Heart right ventricle (tissue), 16 donors: ENCODE data around the gene ABCB6. TPM values are rescaled to one million over a fixed set of nuclear protein-coding genes. Genes with fewer than 3 reads are reported as not detected.
A peak's percentile ranks its signal among the peaks of the same experiment; 100 is the strongest.

Source experiments
- ATAC-seq, 8 donors: fragments of 200-7000 bp; cut with Tn5 transposase; one replicate each; pipeline ENCODE4 v1.9.1; 2020; ENCODE audit warnings: mild to moderate bottlenecking in 8 of 8, moderate library complexity in 8 of 8, moderate number of reproducible peaks in 1 of 8
- DNase-seq, 2 donors: peaks; one replicate each; pipeline ENCODE4 v3.0.0-alpha.2; 2020
- H3K27ac ChIP-seq, 10 donors: fragments of 200-600 bp; sonication (generic) in 2 of 10; one replicate each; pipeline versions ENCODE4 v1.5.0 to v1.8.0; 2020 to 2022; ENCODE audit warnings: mild to moderate bottlenecking in 3 of 10
- H3K27me3 ChIP-seq, 7 donors: fragments of 200-600 bp; one replicate each; pipeline ENCODE4 v1.8.0; 2021 to 2022; ENCODE audit warnings: mild to moderate bottlenecking in 2 of 7
- H3K36me3 ChIP-seq, 9 donors: fragments of 200-600 bp; sonication (generic) in 1 of 9; one replicate each; pipeline versions ENCODE4 v1.5.0 to v1.8.0; 2020 to 2022; ENCODE audit warnings: mild to moderate bottlenecking in 2 of 9
- H3K4me1 ChIP-seq, 9 donors: fragments of 200-600 bp; sonication (generic) in 1 of 9; one replicate each; pipeline versions ENCODE4 v1.5.0 to v1.8.0; 2020 to 2022; ENCODE audit warnings: mild to moderate bottlenecking in 4 of 9
- H3K4me3 ChIP-seq, 10 donors: fragments of 200-600 bp; sonication (generic) in 2 of 10; one replicate each; pipeline versions ENCODE4 v1.5.0 to v1.8.0; 2020 to 2022; ENCODE audit warnings: mild to moderate bottlenecking in 7 of 10, moderate library complexity in 2 of 10
- H3K9me3 ChIP-seq, 11 donors: fragments of 200-600 bp in 10 of 11; sonication (generic) in 2 of 11; one replicate each; pipeline versions ENCODE4 v1.5.0 to v1.8.0; 2013 to 2022; ENCODE audit warnings: mild to moderate bottlenecking in 2 of 11, control low read depth in 1 of 11, moderate library complexity in 1 of 11
- CTCF ChIP-seq, 9 donors: fragments of 200-600 bp; sonication (generic) in 2 of 9; IDR thresholded peaks; one replicate each; pipeline versions ENCODE4 v1.5.0 to v1.8.0; 2021 to 2022; ENCODE audit warnings: antibody characterized with exemption in 9 of 9, mild to moderate bottlenecking in 5 of 9, moderate library complexity in 1 of 9
- WGBS, 2 donors: extraction: QIAGEN DNeasy Blood & Tissue Kit; methylation state at CpG; one replicate each; pipeline ENCODE4 v1.1.7; 2013; ENCODE audit warnings: inconsistent platforms in 1 of 2; 5-methylcytosine and 5-hydroxymethylcytosine counted together
- intact Hi-C, 10 donors: fragments of 100-400 bp; cut with DNase I; formaldehyde crosslinking; loops; one replicate each; pipeline versions ENCODE4 v1.11.1 to v1.14.2; 2022
- long read RNA-seq, 3 donors: library from polyadenylated mRNA; unstranded; transcript quantifications; one replicate each; pipeline ENCODE4 v2.0.0, GENCODE V29; 2020 to 2021
- polyA plus RNA-seq, 2 donors: library from polyadenylated mRNA; stranded (reverse); fragments of 200-250 nt; gene quantifications; one replicate each; pipeline ENCODE4 v1.2.3, GENCODE V29; 2013
- total RNA-seq, 10 donors: library from RNA; stranded (reverse); fragmentation: NEBNext Ultra II Directional in 3 of 10; extraction: Animal tissue kit (Norgen Biotek cat#: 25700) in 3 of 10; gene quantifications; one replicate each; pipeline versions ENCODE4 v1.2.1 to v1.2.4, GENCODE V29; 2021 to 2023
- donor health status: Arrhythmogenic right ventricular cardiomyopathy.
- donor health status: ischemic (EF 13 %, LVEDD 7.1; RV severe dilation, severe dysfunction).
- donor health status: healthy with polysubstance abuse.
- donor health status: DM: no; HTN: yes; CAD: no.
- donor health status: DM: no; HTN: no; CAD: no.
- donor health status: ischemic (EF 25% LVEDD 6.9; RV normal size, moderate dysfunction).
- donor health status: ischemic (EF 25% LVEDD 5.7; RV mildly dilated, moderate dysfunction).
- donor health status: healthy.
- donor health status: DM: yes; HTN: yes; CAD: no.
- donor health status: Ischemic cardiomyopathy.
- donor health status: ischemic (EF 35%, LVEDD 5.7; RV mildly dilated, moderate dysfunction).
- donor health status: nonischemic (EF 11% LVEDD 7.7; RV severe dilation, severe dysfunction).
- donor health status: DM: yes; HTN: yes; CAD: no.
- donor health status: PGD.
- donor health status: ischemic (EF 29% LVEDD 5.4; RV normal size, mild dysfunction).
- donor health status: nonischemic (EF 23%, LVEDD 6.1; RV moderate dilation, normal function).

ABCB6 gene
- total RNA-seq (10 to 100 TPM in 9 of 10 donors, 1 to 10 TPM in 1; 9.8 to 31.0 (median 14.8) TPM), polyA plus RNA-seq (10 to 100 TPM; 31.0 to 34.0 TPM)
- long read RNA-seq, donor 1, transcript ABCB6-201 (19 exons, 3,045 nt) = major isoform, 139 of 164 reads
- long read RNA-seq, donor 1, partial matches to known transcripts = 7 of 164 reads
- long read RNA-seq, donor 1, other reads (novel, unspliced or antisense) = 15 of 164 reads
- long read RNA-seq, donor 2, transcript ABCB6-201 (19 exons, 3,045 nt) = major isoform, 84 of 106 reads
- long read RNA-seq, donor 2, partial matches to known transcripts = 6 of 106 reads
- long read RNA-seq, donor 2, other reads (novel, unspliced or antisense) = 12 of 106 reads
- long read RNA-seq, donor 3, transcript ABCB6-201 (19 exons, 3,045 nt) = major isoform, 140 of 165 reads
- long read RNA-seq, donor 3, transcript ABCB6-202 (18 exons, 2,878 nt) = minor isoform, 5 of 165 reads
- long read RNA-seq, donor 3, partial matches to known transcripts = 11 of 165 reads
- long read RNA-seq, donor 3, other reads (novel, unspliced or antisense) = 9 of 165 reads

DNA sequence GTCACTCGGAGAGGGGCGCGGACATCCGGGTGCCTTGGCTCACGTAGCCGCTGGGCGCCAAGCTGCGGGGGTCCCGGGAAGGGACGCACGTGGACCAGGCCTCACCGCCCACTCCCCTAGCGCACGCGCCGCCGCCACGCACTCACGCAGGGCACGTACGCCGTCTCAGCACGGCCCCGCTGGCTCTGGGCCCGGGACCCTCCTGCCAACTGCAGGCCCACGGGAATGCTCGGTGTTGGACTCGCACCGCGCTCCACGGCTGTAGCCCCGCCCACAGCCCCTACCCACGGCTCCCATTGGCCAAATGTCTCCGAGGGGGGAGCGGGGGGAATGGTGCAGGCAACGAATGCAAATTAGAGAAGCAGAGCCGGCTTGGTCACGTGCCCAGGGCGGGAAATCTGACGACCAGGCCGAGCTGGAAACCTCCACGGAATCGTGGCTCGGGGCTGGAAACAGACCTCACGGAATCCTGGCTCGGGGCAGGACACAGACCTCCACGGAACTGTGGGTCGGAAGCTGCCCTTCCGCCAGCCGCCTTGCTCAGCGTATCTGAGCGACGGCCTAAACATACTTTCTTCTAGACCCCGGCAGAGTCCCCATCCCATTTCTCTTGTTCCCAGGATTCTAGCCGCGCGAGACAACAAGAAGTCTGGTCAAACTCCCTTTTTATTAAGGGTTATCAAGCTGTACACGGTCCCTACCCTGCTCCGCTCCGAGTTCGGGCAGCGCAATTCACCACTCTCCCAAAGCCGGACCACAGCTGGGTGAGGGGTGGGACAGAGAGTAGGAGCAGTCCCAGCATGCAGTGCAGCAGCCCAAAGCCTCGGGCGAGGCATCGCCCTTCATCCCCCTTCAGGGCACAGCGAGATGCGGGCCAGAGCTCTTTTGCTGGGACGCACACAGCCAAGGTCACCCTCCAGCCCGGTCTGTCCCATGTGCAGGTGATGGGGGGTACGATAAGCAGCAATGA lies at the start of gene ABCB6:
ABCB6 (minus strand) TSS at position 227 of the 970 bp plus-strand sequence. CDS start 285 bp downstream, outside the sequence.
- Histone ChIP-seq H3K4me3 (peak within 1 kb of the TSS; percentile 30 to 75 (median 64)), H3K36me3 (peaks cover 2 to 72% (median 43%) of the 10 kb centered on the region in 9 donors), H3K27ac (peak within 1 kb of the TSS; percentile 72 to 95 (median 90)), H3K9me3 (no peaks in the 10 kb centered on the region), H3K4me1 (peaks cover 12 to 40% (median 34%) of the 10 kb centered on the region in 9 donors), H3K27me3 (no peaks in the 10 kb centered on the region)
- TF ChIP-seq CTCF (IDR thresholded peaks at IDR 0.05) = no peak
- peak; percentile 97 to 98 for DNase-seq
- WGBS, 2 donors = 4 to 5% methylated on average over 67 to 71 of the region's 71 CpGs
- intact Hi-C loops = loop anchor here in 5 of 10 donors (1.0 to 5.0 kb wide), 5 partner anchors 13 to 62 kb away; partner anchors contain the start of genes CNPPD1 (in 3 of the 5), RETREG2 (in 2 of the 5), NHEJ1 (in 1 of the 5) and ZFAND2B (in 1 of the 5)
- peak; percentile 90 to 93 (median 92) for ATAC-seq

GRCh38 chr2:219268294-219268693 lies 49.5 kb upstream of the ABCB6 start:
- no peak for TF ChIP-seq CTCF (IDR thresholded peaks at IDR 0.05)
- intact Hi-C loops = no loop called here
- no peak for DNase-seq
- Histone ChIP-seq H3K4me1 (peaks cover 0 to 15% (median 0%) of the 10 kb centered on the region in 9 donors), H3K4me3 (no peak overlapping the region), H3K27me3 (no peaks in the 10 kb centered on the region), H3K27ac (no peak overlapping the region), H3K36me3 (no peaks in the 10 kb centered on the region), H3K9me3 (no peaks in the 10 kb centered on the region)
- 80 to 87% methylated on average over 2 of the region's 2 CpGs for WGBS, 2 donors
- ATAC-seq = no peak

DNA sequence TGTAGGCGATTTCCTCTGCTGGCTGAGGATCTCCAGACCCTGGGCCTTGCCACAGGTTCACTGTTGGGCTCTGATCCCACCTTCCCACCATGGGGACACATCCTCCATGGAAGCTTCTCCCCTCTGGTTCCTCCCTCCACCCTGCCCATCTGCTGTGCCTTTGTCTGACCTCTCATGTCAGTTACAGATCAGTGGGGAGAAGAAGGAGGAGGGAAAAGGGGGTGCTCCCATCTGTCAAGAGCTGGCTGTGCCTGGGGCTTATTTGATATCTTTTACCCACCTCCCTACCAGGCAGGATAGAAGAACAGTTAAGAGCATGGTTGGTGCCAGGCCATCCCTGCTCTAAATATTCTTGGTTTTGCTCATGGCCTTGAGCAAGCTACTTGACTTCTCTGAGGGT lies 48.1 kb upstream of the ABCB6 start:
- Histone ChIP-seq H3K4me1 (peaks cover 0 to 9% (median 0%) of the 10 kb centered on the region in 9 donors), H3K4me3 (no peak overlapping the region), H3K9me3 (no peaks in the 10 kb centered on the region), H3K27me3 (no peaks in the 10 kb centered on the region), H3K36me3 (no peaks in the 10 kb centered on the region), H3K27ac (no peak overlapping the region)
- no peak for ATAC-seq
- intact Hi-C loops = no loop called here
- no peak for TF ChIP-seq CTCF (IDR thresholded peaks at IDR 0.05)
- DNase-seq = no peak
- 85 to 86% methylated on average over 1 of the region's 1 CpG for whole genome bisulfite sequencing, 2 donors

GRCh38 chr2:219266232-219266631 lies 47.5 kb upstream of the ABCB6 start:
- H3K9me3 ChIP-seq = no peaks in the 10 kb centered on the region
- no peaks in the 10 kb centered on the region for H3K27me3 ChIP-seq
- WGBS, 2 donors = 77 to 79% methylated on average over 5 of the region's 5 CpGs
- peaks cover 0 to 9% (median 0%) of the 10 kb centered on the region in 9 donors for H3K4me1 ChIP-seq
- intact Hi-C loops = no loop called here
- DNase-seq (no peak), ATAC-seq (no peak)
- TF ChIP-seq CTCF (IDR thresholded peaks at IDR 0.05) = no peak
- H3K36me3 ChIP-seq = no peaks in the 10 kb centered on the region
- no peak overlapping the region for H3K27ac ChIP-seq
- no peak overlapping the region for H3K4me3 ChIP-seq
